Measurements from ENCODE around the gene DACT2.
"Not testable (repeated sequence)": the region's sequence is repeated elsewhere in the genome, so short reads cannot be mapped to it uniquely, and the experiment has no call there.

Gene DACT2

DNA sequence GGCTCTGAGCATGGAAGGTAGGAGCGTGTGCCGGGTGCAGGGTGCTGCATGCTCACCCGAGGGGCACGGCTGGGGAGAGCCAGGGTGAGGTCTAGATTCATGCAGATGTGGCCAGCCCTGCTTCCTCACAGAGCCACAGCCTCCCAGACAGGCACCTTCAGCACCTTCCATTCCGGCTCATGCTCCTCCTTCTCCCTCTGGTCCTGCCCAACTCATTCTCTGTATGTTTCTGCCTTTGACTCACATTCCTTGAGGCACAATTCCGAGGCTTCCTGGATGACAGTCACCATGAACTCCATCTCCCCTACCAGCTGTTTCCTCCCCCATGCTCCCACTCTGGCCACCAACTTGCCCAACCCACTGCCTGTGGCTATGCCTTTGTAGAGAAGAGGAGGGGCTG lies 35.4 kb downstream of the DACT2 start:
- TF ChIP-seq, protein P1, sequence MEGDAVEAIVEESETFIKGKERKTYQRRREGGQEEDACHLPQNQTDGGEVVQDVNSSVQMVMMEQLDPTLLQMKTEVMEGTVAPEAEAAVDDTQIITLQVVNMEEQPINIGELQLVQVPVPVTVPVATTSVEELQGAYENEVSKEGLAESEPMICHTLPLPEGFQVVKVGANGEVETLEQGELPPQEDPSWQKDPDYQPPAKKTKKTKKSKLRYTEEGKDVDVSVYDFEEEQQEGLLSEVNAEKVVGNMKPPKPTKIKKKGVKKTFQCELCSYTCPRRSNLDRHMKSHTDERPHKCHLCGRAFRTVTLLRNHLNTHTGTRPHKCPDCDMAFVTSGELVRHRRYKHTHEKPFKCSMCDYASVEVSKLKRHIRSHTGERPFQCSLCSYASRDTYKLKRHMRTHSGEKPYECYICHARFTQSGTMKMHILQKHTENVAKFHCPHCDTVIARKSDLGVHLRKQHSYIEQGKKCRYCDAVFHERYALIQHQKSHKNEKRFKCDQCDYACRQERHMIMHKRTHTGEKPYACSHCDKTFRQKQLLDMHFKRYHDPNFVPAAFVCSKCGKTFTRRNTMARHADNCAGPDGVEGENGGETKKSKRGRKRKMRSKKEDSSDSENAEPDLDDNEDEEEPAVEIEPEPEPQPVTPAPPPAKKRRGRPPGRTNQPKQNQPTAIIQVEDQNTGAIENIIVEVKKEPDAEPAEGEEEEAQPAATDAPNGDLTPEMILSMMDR (IDR thresholded peaks at IDR 0.05; ENCODE audit: control insufficient read depth, extremely low read depth, insufficient read depth): no peak
- no peak overlapping the region for H3K4me3 ChIP-seq (ENCODE audit: low read depth, low read length)
- DNase-seq (ENCODE audit: low read depth): no peak

DNA sequence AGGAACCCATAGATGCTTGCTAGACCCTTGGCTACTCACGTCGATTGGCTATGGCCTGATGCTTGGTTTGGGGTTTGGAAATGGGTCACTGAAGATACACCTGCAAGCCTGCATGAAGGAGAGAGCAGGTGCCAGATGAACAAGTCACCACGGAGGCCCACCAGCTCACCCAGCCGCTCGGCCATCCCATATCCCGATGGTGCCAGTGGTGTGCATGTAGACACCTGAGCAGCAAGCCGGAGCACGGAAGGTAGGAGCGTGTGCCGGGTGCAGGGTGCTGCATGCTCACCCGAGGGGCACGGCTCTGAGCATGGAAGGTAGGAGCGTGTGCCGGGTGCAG lies 35.9 kb downstream of the DACT2 start:
- DNase-seq (ENCODE audit: low read depth): no peak
- TF ChIP-seq, protein P1 (IDR thresholded peaks at IDR 0.05; ENCODE audit: control insufficient read depth, extremely low read depth, insufficient read depth): no peak
- no peak overlapping the region for H3K4me3 ChIP-seq (ENCODE audit: low read depth, low read length)

DNA sequence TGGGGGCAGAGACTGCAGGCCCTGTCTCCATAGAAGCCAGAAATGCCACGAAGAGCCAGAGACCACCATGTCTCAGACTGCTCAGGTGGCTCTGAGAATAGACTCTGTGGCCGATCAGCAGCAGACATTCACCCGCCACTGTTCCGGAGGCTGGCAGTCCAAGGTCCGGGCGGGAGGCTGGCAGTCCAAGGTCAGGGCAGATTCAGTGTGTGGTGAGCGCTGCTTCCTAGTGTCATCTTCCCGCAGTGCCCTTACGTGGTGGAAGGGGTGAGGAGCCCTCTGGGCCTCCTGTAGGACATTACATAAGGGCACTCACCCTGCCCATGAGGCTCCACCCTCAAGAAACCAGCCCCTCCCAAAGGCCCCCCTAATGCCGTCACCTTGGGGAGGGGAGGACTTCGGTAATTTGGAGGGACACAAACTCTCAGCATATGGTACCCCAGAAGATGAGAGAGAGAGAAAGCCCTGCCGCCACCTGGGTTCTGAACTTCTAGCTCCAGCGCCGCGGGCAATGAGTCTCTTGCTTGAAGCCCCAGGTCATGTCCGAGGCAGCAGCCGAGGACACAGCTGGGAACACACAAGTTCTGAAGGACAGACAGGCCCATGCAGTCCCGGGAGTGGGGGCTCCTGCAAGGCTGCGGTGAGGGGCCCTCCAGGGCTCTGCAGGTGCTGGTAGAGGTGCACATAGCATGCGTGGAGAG lies 36.4 kb downstream of the DACT2 start:
- TF ChIP-seq, protein P1 (IDR thresholded peaks at IDR 0.05; ENCODE audit: control insufficient read depth, extremely low read depth, insufficient read depth): no peak

DNA sequence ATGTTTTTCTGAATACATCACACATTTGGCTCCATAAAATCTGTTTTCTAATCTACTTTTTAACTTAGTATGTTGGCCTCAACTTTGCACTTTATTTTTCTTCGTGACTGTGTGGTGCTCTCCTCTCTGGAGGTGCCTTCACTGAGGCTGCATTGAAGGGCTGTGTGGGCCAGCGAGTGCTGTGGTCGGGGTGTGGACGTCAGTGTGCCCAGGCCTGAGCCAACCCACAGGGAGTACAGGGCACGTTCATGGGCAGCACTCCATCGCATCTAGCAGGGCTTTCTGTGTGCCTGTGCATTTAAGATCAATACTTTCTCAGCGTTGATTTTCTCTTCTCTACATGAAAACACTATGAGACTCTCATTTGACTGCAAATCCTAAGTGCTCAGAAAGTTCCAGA lies 37.8 kb downstream of the DACT2 start:
- TF ChIP-seq, protein P1 (IDR thresholded peaks at IDR 0.05; ENCODE audit: control insufficient read depth, extremely low read depth, insufficient read depth): no peak
- H3K4me3 ChIP-seq (ENCODE audit: low read depth, low read length): no peak overlapping the region
- no peak for DNase-seq (ENCODE audit: low read depth)

More for the DNA sequence above, 36.4 kb downstream of the DACT2 start:
- no peak for DNase-seq (ENCODE audit: low read depth)
- H3K4me3 ChIP-seq (ENCODE audit: low read depth, low read length): no peak overlapping the region

DNA sequence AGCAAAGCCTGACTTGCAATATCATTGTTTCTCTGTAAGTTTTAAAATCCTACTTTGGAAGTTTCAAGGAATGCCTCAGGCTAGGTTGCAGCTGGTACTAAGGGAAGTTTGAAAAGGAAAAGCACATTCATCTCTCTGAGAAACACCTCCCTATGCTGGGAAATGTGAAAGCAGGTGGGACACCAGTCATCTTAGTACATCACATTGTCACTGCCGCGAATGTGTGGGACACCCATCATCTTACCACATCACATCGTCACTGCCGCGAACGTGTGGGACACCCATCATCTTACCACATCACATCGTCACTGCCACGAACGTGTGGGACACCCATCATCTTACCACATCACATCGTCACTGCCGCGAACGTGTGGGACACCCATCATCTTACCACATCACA lies 38.3 kb downstream of the DACT2 start:
- H3K4me3 ChIP-seq (ENCODE audit: low read depth, low read length); DNase-seq (ENCODE audit: low read depth): not testable (repeated sequence)

DNA sequence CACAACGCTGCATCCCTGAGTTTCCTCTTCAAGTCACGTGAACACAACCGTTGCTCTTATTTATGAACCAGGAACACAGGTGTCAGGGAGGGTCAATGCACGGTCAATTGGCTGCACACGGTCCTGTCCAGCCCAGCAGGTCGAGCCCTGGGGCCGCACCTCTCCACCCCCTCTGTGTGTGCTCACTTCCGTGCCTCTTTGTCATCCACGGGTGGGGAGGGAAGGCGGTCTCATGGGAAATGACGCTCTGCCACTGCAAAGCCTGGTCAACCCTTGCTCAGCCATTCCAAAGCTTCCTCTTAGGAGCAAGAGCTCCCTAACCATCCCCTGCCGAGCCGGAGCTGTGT lies 38.7 kb downstream of the DACT2 start:
- DNase-seq (ENCODE audit: low read depth): no peak
- TF ChIP-seq, protein P1 (IDR thresholded peaks at IDR 0.05; ENCODE audit: control insufficient read depth, extremely low read depth, insufficient read depth): no peak
- no peak overlapping the region for H3K4me3 ChIP-seq (ENCODE audit: low read depth, low read length)

DNA sequence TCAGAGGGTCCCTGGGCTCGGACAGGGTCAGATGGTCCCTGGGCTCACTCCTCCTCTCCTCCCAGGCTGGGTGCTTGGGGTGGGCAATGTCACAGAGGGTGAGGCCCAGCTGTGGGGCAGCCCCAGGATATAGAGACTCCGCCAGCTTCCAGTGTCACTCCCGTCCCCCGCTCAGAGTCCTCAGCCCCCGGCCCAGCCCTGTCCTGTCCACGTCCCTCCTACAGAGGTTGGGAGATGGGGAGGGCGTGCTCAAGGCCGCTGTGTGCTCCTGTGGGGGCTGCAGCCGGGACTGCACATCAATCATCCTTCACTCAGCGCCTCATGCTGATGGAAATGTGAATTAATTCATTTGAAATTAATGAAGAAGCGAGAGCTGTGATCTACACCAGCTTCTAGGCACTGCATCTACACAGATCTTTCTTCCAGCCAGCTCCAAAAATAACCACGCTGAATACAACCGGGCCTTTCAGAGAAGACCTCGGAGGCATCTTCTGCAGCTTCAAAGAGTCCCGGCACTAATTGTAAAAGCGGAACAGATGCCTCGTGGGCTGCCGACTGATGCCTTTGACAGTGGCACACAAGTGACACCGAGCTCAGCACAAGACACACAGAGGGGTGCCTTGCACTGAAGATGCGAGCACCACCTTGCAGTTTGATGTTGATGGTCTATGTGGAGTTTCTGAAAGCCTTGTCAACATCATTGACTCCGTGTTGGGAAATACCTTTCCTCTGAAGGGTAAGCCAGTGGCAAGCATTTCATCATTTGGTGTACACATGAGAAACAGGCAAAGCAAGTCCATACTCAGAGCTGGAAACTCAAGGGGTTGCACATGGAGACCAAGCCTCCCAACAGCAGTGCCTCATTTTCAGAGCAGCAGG lies 39.3 kb downstream of the DACT2 start:
- TF ChIP-seq, protein P1 (IDR thresholded peaks at IDR 0.05; ENCODE audit: control insufficient read depth, extremely low read depth, insufficient read depth): no peak
- no peak for DNase-seq (ENCODE audit: low read depth)
- H3K4me3 ChIP-seq (ENCODE audit: low read depth, low read length): no peak overlapping the region

Data from LNCaP clone FGC (cell line).